ENCODE results near the gene ANK3. TPM values are rescaled to one million over a fixed set of nuclear protein-coding genes. Genes with fewer than 3 reads are reported as not detected.
"Not testable (repeated sequence)": the region's sequence is repeated elsewhere in the genome, so short reads cannot be mapped to it uniquely, and the experiment has no call there.

Gene ANK3
- total RNA-seq, 1 experiment from 2014 or later = 4.1 TPM

- no peak for DNase-seq (ENCODE audit: low read depth)
Observed at GRCh38 chr10:60035984-60036383, 353.7 kb downstream of the ANK3 start.

GRCh38 chr10:60035375-60035774, 354.3 kb downstream of the ANK3 start:
- DNase-seq (ENCODE audit: low read depth) = not testable (repeated sequence)

GRCh38 chr10:60032723-60033122, 357.0 kb downstream of the ANK3 start:
- DNase-seq (ENCODE audit: low read depth) = peak; percentile 36

- no peak for DNase-seq (ENCODE audit: low read depth)
Observed at GRCh38 chr10:60031664-60032063, 358.0 kb downstream of the ANK3 start.

- no peak for DNase-seq (ENCODE audit: low read depth)
Observed at GRCh38 chr10:60031183-60031582, 358.5 kb downstream of the ANK3 start.

GRCh38 chr10:60029475-60029874, 360.2 kb downstream of the ANK3 start:
- DNase-seq (ENCODE audit: low read depth) = no peak

GRCh38 chr10:60028081-60028480, 361.6 kb downstream of the ANK3 start:
- DNase-seq (ENCODE audit: low read depth) = no peak

GRCh38 chr10:60025279-60025678, 364.4 kb downstream of the ANK3 start:
- no peak for DNase-seq (ENCODE audit: low read depth)

- DNase-seq (ENCODE audit: low read depth) = no peak
Observed at GRCh38 chr10:60024506-60024905, 365.2 kb downstream of the ANK3 start.

GRCh38 chr10:60023155-60023877, 366.4 kb downstream of the ANK3 start:
- no peak for DNase-seq (ENCODE audit: low read depth)

- DNase-seq (ENCODE audit: low read depth) = no peak
Observed at GRCh38 chr10:60021361-60021760, 368.3 kb downstream of the ANK3 start.

GRCh38 chr10:60016794-60017193, 372.9 kb downstream of the ANK3 start:
- DNase-seq (ENCODE audit: low read depth) = no peak

- no peak for DNase-seq (ENCODE audit: low read depth)
Observed at GRCh38 chr10:60009710-60010383, 379.8 kb downstream of the ANK3 start.

GRCh38 chr10:60009276-60009675, 380.4 kb downstream of the ANK3 start:
- no peak for DNase-seq (ENCODE audit: low read depth)

GRCh38 chr10:60008816-60009215, 380.9 kb downstream of the ANK3 start:
- DNase-seq (ENCODE audit: low read depth) = no peak

GRCh38 chr10:60006062-60006461, 383.6 kb downstream of the ANK3 start:
- peak; percentile 8 for DNase-seq (ENCODE audit: low read depth)

- DNase-seq (ENCODE audit: low read depth) = no peak
Observed at GRCh38 chr10:60003651-60004523, 385.8 kb downstream of the ANK3 start.

- DNase-seq (ENCODE audit: low read depth) = no peak
Observed at GRCh38 chr10:60000747-60001146, 388.9 kb downstream of the ANK3 start.

- no peak for DNase-seq (ENCODE audit: low read depth)
Observed at GRCh38 chr10:59997827-59998525, 391.7 kb downstream of the ANK3 start.

- no peak for DNase-seq (ENCODE audit: low read depth)
Observed at GRCh38 chr10:59995862-59996261, 393.8 kb downstream of the ANK3 start.

GRCh38 chr10:59993931-59994330, 395.7 kb downstream of the ANK3 start:
- DNase-seq (ENCODE audit: low read depth) = no peak

GRCh38 chr10:59991661-59992060, 398.0 kb downstream of the ANK3 start:
- peak; percentile 29 for DNase-seq (ENCODE audit: low read depth)
